ENCODE data around the gene PLCH1.

PLCH1 gene

GRCh38 chr3:155714295-155714718 lies 30.6 kb downstream of the PLCH1 start:
- no peak for TF ChIP-seq REST (IDR thresholded peaks at IDR 0.05; ENCODE audit: insufficient read depth in 1 of 2, low read depth in 2 of 2, low read length in 2 of 2)
- TF ChIP-seq POLR2AphosphoS5 (IDR thresholded peaks at IDR 0.05; ENCODE audit: low read depth, low read length) = no peak
- TF ChIP-seq SIN3A (IDR thresholded peaks at IDR 0.05; ENCODE audit: borderline replicate concordance, insufficient read depth, low read length) = no peak

DNA sequence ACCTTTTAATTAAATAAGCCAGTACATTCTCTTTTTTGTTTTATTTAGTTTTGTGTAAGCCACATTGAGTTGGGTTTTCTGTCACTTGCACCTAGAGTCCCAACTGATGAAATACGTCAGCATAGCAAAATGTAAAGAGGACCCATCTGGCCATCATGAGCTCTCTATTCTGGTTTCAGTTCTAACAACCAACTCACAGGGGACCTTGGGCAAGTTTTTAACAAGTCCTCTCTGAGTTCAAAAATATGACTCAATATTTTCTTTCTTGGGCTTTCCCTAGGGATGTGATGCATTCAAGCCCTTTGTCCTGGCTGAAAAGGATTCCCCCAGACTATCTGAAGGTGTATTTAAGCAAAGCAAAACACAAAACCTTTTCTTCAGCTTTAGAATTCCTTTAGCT lies 32.9 kb downstream of the PLCH1 start:
- TF ChIP-seq FOXP2 (optimal IDR thresholded peaks at IDR 0.05; ENCODE audit: borderline replicate concordance, extremely low read depth, extremely low read length, insufficient read depth) (no peak), SIN3A (IDR thresholded peaks at IDR 0.05; ENCODE audit: borderline replicate concordance, insufficient read depth, low read length) (no peak)

- TF ChIP-seq POLR2AphosphoS5 (IDR thresholded peaks at IDR 0.05; ENCODE audit: low read depth, low read length) (no peak), REST (IDR thresholded peaks at IDR 0.05; ENCODE audit: insufficient read depth in 1 of 2, low read depth in 2 of 2, low read length in 2 of 2) (no peak), TAF1 (IDR thresholded peaks at IDR 0.05; ENCODE audit: borderline replicate concordance, insufficient read depth, low read length) (no peak), SIN3A (IDR thresholded peaks at IDR 0.05; ENCODE audit: borderline replicate concordance, insufficient read depth, low read length) (no peak), FOXP2 (optimal IDR thresholded peaks at IDR 0.05; ENCODE audit: borderline replicate concordance, extremely low read depth, extremely low read length, insufficient read depth) (no peak)
Observed at GRCh38 chr3:155704771-155705559, 39.9 kb downstream of the PLCH1 start.

- TF ChIP-seq REST (IDR thresholded peaks at IDR 0.05; ENCODE audit: insufficient read depth in 1 of 2, low read depth in 2 of 2, low read length in 2 of 2) = no peak
- no peak for TF ChIP-seq TAF1 (IDR thresholded peaks at IDR 0.05; ENCODE audit: borderline replicate concordance, insufficient read depth, low read length)
- no peak for TF ChIP-seq POLR2AphosphoS5 (IDR thresholded peaks at IDR 0.05; ENCODE audit: low read depth, low read length)
- no peak for TF ChIP-seq FOXP2 (optimal IDR thresholded peaks at IDR 0.05; ENCODE audit: borderline replicate concordance, extremely low read depth, extremely low read length, insufficient read depth)
- TF ChIP-seq SIN3A (IDR thresholded peaks at IDR 0.05; ENCODE audit: borderline replicate concordance, insufficient read depth, low read length) = no peak
Observed at GRCh38 chr3:155704061-155704460, 40.8 kb downstream of the PLCH1 start.

DNA sequence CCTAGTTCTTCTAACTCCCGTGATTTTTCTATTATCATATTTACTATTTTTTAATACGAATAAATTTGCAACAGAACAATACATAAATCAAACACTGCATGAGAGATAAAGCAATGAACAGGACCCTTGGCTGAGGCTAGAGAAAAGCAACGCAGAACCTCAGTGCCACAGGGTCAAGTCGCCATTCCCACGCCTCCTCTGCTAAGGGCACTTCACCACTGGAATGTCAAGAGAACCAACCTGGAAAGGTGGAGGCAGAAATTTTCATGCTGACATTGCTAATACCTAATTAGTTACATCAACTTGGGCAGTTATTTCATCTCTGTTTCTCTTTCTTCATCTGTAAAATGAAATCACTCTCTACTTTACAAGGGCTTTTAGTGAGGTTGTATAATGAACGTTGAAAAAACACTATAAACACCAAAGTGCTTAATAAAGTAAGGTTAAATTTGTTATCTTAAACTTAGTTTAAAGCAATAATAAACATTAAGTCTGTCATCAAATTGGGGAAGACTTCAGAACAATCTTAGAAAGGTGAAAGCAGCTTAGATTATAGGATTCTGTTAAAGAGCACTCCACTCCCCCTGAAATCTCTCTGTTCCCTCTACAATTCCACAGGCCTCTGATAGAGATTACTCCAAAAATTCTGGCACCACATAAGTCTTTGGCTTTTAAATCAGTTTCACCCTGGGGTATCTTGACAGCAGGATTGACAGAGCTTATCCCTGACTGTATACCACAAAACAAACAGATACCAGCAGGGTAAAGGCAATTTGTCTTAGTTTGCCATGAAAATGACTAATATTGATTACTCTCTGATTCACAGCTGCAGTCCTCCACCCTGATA lies 41.9 kb downstream of the PLCH1 start:
- no peak for TF ChIP-seq SIN3A (IDR thresholded peaks at IDR 0.05; ENCODE audit: borderline replicate concordance, insufficient read depth, low read length)
- TF ChIP-seq POLR2AphosphoS5 (IDR thresholded peaks at IDR 0.05; ENCODE audit: low read depth, low read length) = no peak
- TF ChIP-seq FOXP2 (optimal IDR thresholded peaks at IDR 0.05; ENCODE audit: borderline replicate concordance, extremely low read depth, extremely low read length, insufficient read depth) = no peak
- no peak for TF ChIP-seq TAF1 (IDR thresholded peaks at IDR 0.05; ENCODE audit: borderline replicate concordance, insufficient read depth, low read length)
- TF ChIP-seq REST (IDR thresholded peaks at IDR 0.05; ENCODE audit: insufficient read depth in 1 of 2, low read depth in 2 of 2, low read length in 2 of 2) = no peak
